ENCODE results near the gene CDC20B.

Gene CDC20B

GRCh38 chr5:55219770-55220169 is 46.8 kb upstream of the CDC20B start:
- ATAC-seq (ENCODE audit: insufficient read depth, low read depth), result no peak
- H3K4me1 ChIP-seq (ENCODE audit: insufficient read depth, low read length), result no peaks in the 10 kb centered on the region
- no peak overlapping the region for H3K9ac ChIP-seq (ENCODE audit: low read depth, low read length)
- no peaks in the 10 kb centered on the region for H3K36me3 ChIP-seq (ENCODE audit: insufficient read depth, low read length)
- H3K79me2 ChIP-seq (ENCODE audit: insufficient read depth, low read length), result no peaks in the 10 kb centered on the region
- H3K27ac ChIP-seq (ENCODE audit: low read length), result no peak overlapping the region
- no peaks in the 10 kb centered on the region for H3K27me3 ChIP-seq (ENCODE audit: insufficient read depth, low read length, poor library complexity)
- no peak for DNase-seq
- no peak overlapping the region for H3K4me2 ChIP-seq (ENCODE audit: insufficient read depth, low read length)
- H4K20me1 ChIP-seq (ENCODE audit: insufficient read depth, low read length), result no peaks in the 10 kb centered on the region
- H3K9me3 ChIP-seq (ENCODE audit: insufficient read depth, low read length, severe bottlenecking), result no peaks in the 10 kb centered on the region
- no peak overlapping the region for H2AFZ ChIP-seq (ENCODE audit: low read depth, low read length)
- no peak for TF ChIP-seq EZH2 (IDR thresholded peaks at IDR 0.05; ENCODE audit: borderline replicate concordance, low read depth, low read length, severe bottlenecking)
- TF ChIP-seq CTCF (IDR thresholded peaks at IDR 0.05; ENCODE audit: borderline replicate concordance, extremely low read depth, low read length, poor library complexity, severe bottlenecking), result no peak
- H3K4me3 ChIP-seq (ENCODE audit: low read depth in 1 of 2, low read length in 2 of 2), result no peak overlapping the region

- H3K27ac ChIP-seq (ENCODE audit: low read length), result no peak overlapping the region
- no peaks in the 10 kb centered on the region for H3K27me3 ChIP-seq (ENCODE audit: insufficient read depth, low read length, poor library complexity)
- DNase-seq (no peak), ATAC-seq (ENCODE audit: insufficient read depth, low read depth) (no peak)
- H3K4me2 ChIP-seq (ENCODE audit: insufficient read depth, low read length), result no peak overlapping the region
- H3K79me2 ChIP-seq (ENCODE audit: insufficient read depth, low read length), result no peaks in the 10 kb centered on the region
- TF ChIP-seq CTCF (IDR thresholded peaks at IDR 0.05; ENCODE audit: borderline replicate concordance, extremely low read depth, low read length, poor library complexity, severe bottlenecking) (no peak), EZH2 (IDR thresholded peaks at IDR 0.05; ENCODE audit: borderline replicate concordance, low read depth, low read length, severe bottlenecking) (no peak)
- H2AFZ ChIP-seq (ENCODE audit: low read depth, low read length), result no peak overlapping the region
- H3K4me3 ChIP-seq (ENCODE audit: low read depth in 1 of 2, low read length in 2 of 2), result no peak overlapping the region
- no peak overlapping the region for H3K9ac ChIP-seq (ENCODE audit: low read depth, low read length)
- H3K36me3 ChIP-seq (ENCODE audit: insufficient read depth, low read length), result no peaks in the 10 kb centered on the region
- no peaks in the 10 kb centered on the region for H3K4me1 ChIP-seq (ENCODE audit: insufficient read depth, low read length)
- H4K20me1 ChIP-seq (ENCODE audit: insufficient read depth, low read length), result no peaks in the 10 kb centered on the region
- no peaks in the 10 kb centered on the region for H3K9me3 ChIP-seq (ENCODE audit: insufficient read depth, low read length, severe bottlenecking)
Observed at GRCh38 chr5:55218967-55219366, 46.0 kb upstream of the CDC20B start.

- TF ChIP-seq CTCF (IDR thresholded peaks at IDR 0.05; ENCODE audit: borderline replicate concordance, extremely low read depth, low read length, poor library complexity, severe bottlenecking) (no peak), EZH2 (IDR thresholded peaks at IDR 0.05; ENCODE audit: borderline replicate concordance, low read depth, low read length, severe bottlenecking) (no peak)
- Histone ChIP-seq H3K36me3 (ENCODE audit: insufficient read depth, low read length) (no peaks in the 10 kb centered on the region), H3K9ac (ENCODE audit: low read depth, low read length) (no peak overlapping the region), H3K27me3 (ENCODE audit: insufficient read depth, low read length, poor library complexity) (no peaks in the 10 kb centered on the region), H3K9me3 (ENCODE audit: insufficient read depth, low read length, severe bottlenecking) (no peaks in the 10 kb centered on the region), H3K79me2 (ENCODE audit: insufficient read depth, low read length) (no peaks in the 10 kb centered on the region), H2AFZ (ENCODE audit: low read depth, low read length) (no peak overlapping the region), H3K4me1 (ENCODE audit: insufficient read depth, low read length) (no peaks in the 10 kb centered on the region), H3K27ac (ENCODE audit: low read length) (no peak overlapping the region), H4K20me1 (ENCODE audit: insufficient read depth, low read length) (no peaks in the 10 kb centered on the region), H3K4me3 (ENCODE audit: low read depth in 1 of 2, low read length in 2 of 2) (no peak overlapping the region), H3K4me2 (ENCODE audit: insufficient read depth, low read length) (no peak overlapping the region)
- no peak for ATAC-seq (ENCODE audit: insufficient read depth, low read depth)
- DNase-seq, result no peak
Observed at GRCh38 chr5:55211184-55211874, 38.4 kb upstream of the CDC20B start.

Measured in DND-41 (cell line).